Neural cell (in vitro differentiated cells): Measurements from ENCODE around the gene C11orf71.

ENCODE experiments used
- CTCF ChIP-seq: fragments of 450-650 bp; IDR thresholded peaks from 2 replicates; pipeline ENCODE4 v1.5.1; 2014; ENCODE audit warnings: antibody characterized with exemption, mild to moderate bottlenecking, moderate library complexity; ENCODE audit not compliant: poor library complexity, severe bottlenecking
- EP300 ChIP-seq: fragments of 450-650 bp; conservative IDR thresholded peaks from 2 replicates; pipeline ENCODE4 v1.6.1; 2014; ENCODE audit warnings: antibody characterized with exemption, mild to moderate bottlenecking, moderate library complexity; ENCODE audit not compliant: poor library complexity, severe bottlenecking
- MXI1 ChIP-seq: fragments of 450-650 bp; conservative IDR thresholded peaks from 2 replicates; pipeline ENCODE4 v1.6.1; 2014; ENCODE audit warnings: antibody characterized with exemption, mild to moderate bottlenecking; ENCODE audit not compliant: poor library complexity, severe bottlenecking
- POLR2AphosphoS5 ChIP-seq: IDR thresholded peaks from 2 replicates; pipeline ENCODE4 v1.6.1; 2012
- TAF1 ChIP-seq: IDR thresholded peaks from 2 replicates; pipeline ENCODE4 v1.6.1; 2012; ENCODE audit warnings: low read depth

- TF ChIP-seq POLR2AphosphoS5 = no peak
- TF ChIP-seq CTCF = no peak
- no peak for TF ChIP-seq EP300
- TF ChIP-seq TAF1 = no peak
- TF ChIP-seq MXI1 = no peak
These were observed 15.8 kb downstream of the C11orf71 start for GRCh38 chr11:114384487-114384886.
